ENCODE measurements around the gene EXOC4.

EXOC4 gene

GRCh38 chr7:133545618-133546017 lies 292.7 kb downstream of the EXOC4 start:
- DNase-seq = no peak

- no peak for DNase-seq
These were observed 295.1 kb downstream of the EXOC4 start for GRCh38 chr7:133547981-133548380.

GRCh38 chr7:133549633-133550032 lies 296.8 kb downstream of the EXOC4 start:
- no peak for DNase-seq

GRCh38 chr7:133550145-133550544 lies 297.3 kb downstream of the EXOC4 start:
- no peak for DNase-seq

- DNase-seq = no peak
These were observed 297.9 kb downstream of the EXOC4 start for GRCh38 chr7:133550811-133551210.

- DNase-seq = no peak
These were observed 298.6 kb downstream of the EXOC4 start for GRCh38 chr7:133551466-133551865.

- no peak for DNase-seq
These were observed 299.2 kb downstream of the EXOC4 start for GRCh38 chr7:133552079-133552478.

GRCh38 chr7:133554330-133554729 lies 301.5 kb downstream of the EXOC4 start:
- no peak for DNase-seq

GRCh38 chr7:133556048-133556447 lies 303.2 kb downstream of the EXOC4 start:
- no peak for DNase-seq

GRCh38 chr7:133556553-133556952 lies 303.7 kb downstream of the EXOC4 start:
- no peak for DNase-seq

GRCh38 chr7:133560900-133561299 lies 308.0 kb downstream of the EXOC4 start:
- no peak for DNase-seq

- no peak for DNase-seq
These were observed 308.5 kb downstream of the EXOC4 start for GRCh38 chr7:133561396-133561795.

- DNase-seq = no peak
These were observed 309.7 kb downstream of the EXOC4 start for GRCh38 chr7:133562621-133563020.

- no peak for DNase-seq
These were observed 310.4 kb downstream of the EXOC4 start for GRCh38 chr7:133563251-133563650.

- no peak for DNase-seq
These were observed 311.6 kb downstream of the EXOC4 start for GRCh38 chr7:133564484-133564883.

GRCh38 chr7:133568544-133568943 lies 315.7 kb downstream of the EXOC4 start:
- no peak for DNase-seq

GRCh38 chr7:133570321-133570720 lies 317.4 kb downstream of the EXOC4 start:
- DNase-seq = no peak

GRCh38 chr7:133571076-133571475 lies 318.2 kb downstream of the EXOC4 start:
- DNase-seq = no peak

- DNase-seq = no peak
These were observed 319.2 kb downstream of the EXOC4 start for GRCh38 chr7:133572087-133572486.

- DNase-seq = no peak
These were observed 320.0 kb downstream of the EXOC4 start for GRCh38 chr7:133572843-133573242.

- DNase-seq = no peak
These were observed 320.8 kb downstream of the EXOC4 start for GRCh38 chr7:133573554-133574265.

- no peak for DNase-seq
These were observed 323.0 kb downstream of the EXOC4 start for GRCh38 chr7:133575726-133576440.

GRCh38 chr7:133576612-133577168 lies 323.8 kb downstream of the EXOC4 start:
- no peak for DNase-seq

Data from NCI-H2029 treated with DMSO at 0.1 percent for 48 hours (cell line).